Stomach smooth muscle (tissue), 2 donors: Measurements from ENCODE around the gene RBM33.

ENCODE experiments used
- H3K27ac ChIP-seq: one replicate; pipeline ENCODE4 v1.7.0; 2013; ENCODE audit warnings: mild to moderate bottlenecking, low read length, inconsistent platforms
- H3K27me3 ChIP-seq, 2 donors: one replicate each; pipeline ENCODE4 v1.7.0; 2013; ENCODE audit warnings: low read length in 2 of 2; ENCODE audit not compliant: insufficient read depth in 2 of 2, control insufficient read depth in 1 of 2
- H3K36me3 ChIP-seq, 2 donors: one replicate each; pipeline ENCODE4 v1.7.0; 2013; ENCODE audit warnings: low read length in 2 of 2; ENCODE audit not compliant: control insufficient read depth in 2 of 2, insufficient read depth in 2 of 2
- H3K4me1 ChIP-seq: one replicate; pipeline ENCODE4 v1.7.0; 2013; ENCODE audit warnings: low read length; ENCODE audit not compliant: control insufficient read depth, insufficient read depth
- H3K4me3 ChIP-seq, 2 donors: one replicate each; pipeline ENCODE4 v1.7.0; 2013; ENCODE audit warnings: low read length in 2 of 2
- H3K9ac ChIP-seq, 2 donors: one replicate each; pipeline ENCODE4 v1.7.0; 2013; ENCODE audit warnings: low read length in 2 of 2, mild to moderate bottlenecking in 1 of 2
- H3K9me3 ChIP-seq, 2 donors: one replicate each; pipeline ENCODE4 v1.7.0; 2013; ENCODE audit warnings: low read length in 2 of 2; ENCODE audit not compliant: control insufficient read depth in 2 of 2
- donor health status: healthy.
- donor health status: Pancreatic carcinoma.

The RBM33 gene

DNA sequence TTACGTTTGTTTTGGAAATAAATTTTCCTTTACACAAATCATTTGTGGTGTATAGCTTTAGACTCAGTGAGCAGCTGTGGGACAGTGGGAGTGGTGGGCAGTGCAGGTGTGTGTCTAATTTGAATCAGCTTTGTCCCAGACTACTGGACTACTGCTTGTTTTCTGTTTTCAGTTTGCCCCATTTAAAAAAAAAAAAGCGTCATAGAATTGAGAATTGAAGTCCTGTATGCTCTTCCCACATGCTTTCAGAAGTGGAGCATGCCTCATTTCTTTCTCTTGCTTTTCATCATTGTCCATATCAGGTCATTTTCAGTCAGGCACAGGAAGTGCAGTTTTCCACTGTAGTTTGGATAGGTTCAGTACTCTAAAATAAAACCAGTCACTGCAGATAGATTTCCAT, 101.7 kb downstream of the RBM33 start:
- Histone ChIP-seq H3K36me3 (peaks cover 24 to 39% of the 10 kb centered on the region in 2 donors), H3K27me3 (no peaks in the 10 kb centered on the region), H3K4me1 (no peaks in the 10 kb centered on the region), H3K9ac (no peak overlapping the region), H3K27ac (no peak overlapping the region), H3K4me3 (no peak overlapping the region), H3K9me3 (no peaks in the 10 kb centered on the region)

DNA sequence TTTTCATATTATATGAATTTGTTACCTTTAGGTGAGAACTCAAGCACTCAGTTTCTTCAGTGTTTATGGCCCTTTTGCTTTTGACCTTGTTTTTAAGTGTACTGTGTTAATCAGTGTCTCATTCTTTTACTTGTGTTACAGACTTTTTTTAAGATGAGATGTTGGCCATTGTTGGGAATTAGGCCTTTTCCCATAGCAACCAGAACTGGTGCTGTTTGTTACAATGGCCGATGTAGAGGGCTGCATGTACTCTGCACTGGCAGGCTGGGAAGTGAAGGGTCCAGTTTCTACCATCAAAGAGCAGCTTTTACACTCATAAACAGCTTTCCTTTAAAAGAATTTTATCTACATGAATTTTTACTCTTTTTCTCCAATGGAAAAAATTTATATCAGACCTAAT, 102.7 kb downstream of the RBM33 start:
- Histone ChIP-seq H3K4me1 (no peaks in the 10 kb centered on the region), H3K4me3 (no peak overlapping the region), H3K36me3 (peaks cover 17 to 30% of the 10 kb centered on the region in 2 donors), H3K9ac (no peak overlapping the region), H3K9me3 (no peaks in the 10 kb centered on the region), H3K27me3 (no peaks in the 10 kb centered on the region), H3K27ac (no peak overlapping the region)

DNA sequence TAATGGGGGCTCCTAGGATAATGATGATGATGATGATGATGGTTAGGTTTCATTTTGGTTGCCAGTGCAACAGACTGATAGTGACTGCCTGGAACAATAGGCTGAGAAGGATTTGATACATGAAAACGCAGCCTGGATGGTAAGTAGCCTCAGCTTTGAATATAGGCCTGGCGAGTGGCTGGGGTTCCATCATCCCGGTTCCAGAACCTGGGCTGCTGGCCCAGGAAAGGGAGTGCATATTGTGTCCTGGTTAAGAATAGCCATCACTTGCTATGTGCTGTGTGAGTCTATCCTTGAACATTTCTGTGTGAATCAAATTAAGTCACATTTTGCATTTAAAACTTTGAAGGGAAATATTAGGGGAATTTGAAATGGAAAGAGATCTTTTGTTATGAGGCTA, 105.1 kb downstream of the RBM33 start:
- H3K9me3 ChIP-seq = no peaks in the 10 kb centered on the region
- H3K27me3 ChIP-seq = no peaks in the 10 kb centered on the region
- peaks cover 7% of the 10 kb centered on the region for H3K4me1 ChIP-seq
- H3K4me3 ChIP-seq = no peak overlapping the region
- peaks cover 17 to 22% of the 10 kb centered on the region in 2 donors for H3K36me3 ChIP-seq
- no peak overlapping the region for H3K27ac ChIP-seq
- no peak overlapping the region for H3K9ac ChIP-seq

DNA sequence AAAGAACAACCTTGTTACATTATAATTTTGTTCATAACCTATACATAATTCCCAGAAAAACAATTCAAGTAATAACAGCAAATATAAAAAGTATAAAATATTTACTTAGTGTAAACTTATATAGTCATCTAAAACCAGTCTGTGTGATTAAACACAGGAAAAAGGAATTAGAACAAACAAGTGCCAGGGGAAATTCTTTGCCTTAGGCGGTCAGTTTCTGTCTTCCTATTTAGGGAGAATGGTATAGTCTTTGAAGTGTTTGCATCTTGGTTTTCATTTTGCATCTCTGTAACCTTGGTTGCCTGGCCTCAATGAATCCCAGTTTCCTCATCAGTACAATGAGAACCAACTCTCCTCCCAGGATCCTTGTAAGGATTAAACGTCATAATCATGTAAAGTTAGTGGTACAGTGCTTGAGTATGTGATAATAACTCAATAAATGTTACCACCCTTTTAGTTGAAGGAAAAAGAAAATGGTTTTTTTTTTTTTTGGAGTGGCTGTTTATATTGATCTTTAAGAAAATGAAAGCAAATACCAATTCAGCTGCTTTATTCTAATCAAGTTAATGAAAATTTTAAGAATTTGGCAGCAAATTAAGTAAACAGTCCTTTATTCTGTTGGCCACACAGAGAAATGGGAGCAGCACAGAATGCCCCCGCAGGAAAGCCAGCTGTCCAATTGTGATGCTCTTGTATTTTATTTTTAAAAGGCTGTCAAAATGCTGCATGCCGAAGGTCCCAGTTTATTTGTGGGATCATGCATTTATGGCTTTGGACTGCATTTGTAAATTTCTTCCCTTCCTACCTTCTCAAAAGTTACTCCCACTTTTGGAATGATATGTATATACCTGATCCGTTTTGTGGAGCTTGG, 106.0 kb downstream of the RBM33 start:
- H3K4me1 ChIP-seq = peaks cover 7% of the 10 kb centered on the region
- no peaks in the 10 kb centered on the region for H3K27me3 ChIP-seq
- H3K27ac ChIP-seq = no peak overlapping the region
- no peak overlapping the region for H3K4me3 ChIP-seq
- H3K9me3 ChIP-seq = no peaks in the 10 kb centered on the region
- H3K36me3 ChIP-seq = peaks cover 8 to 15% of the 10 kb centered on the region in 2 donors
- no peak overlapping the region for H3K9ac ChIP-seq

DNA sequence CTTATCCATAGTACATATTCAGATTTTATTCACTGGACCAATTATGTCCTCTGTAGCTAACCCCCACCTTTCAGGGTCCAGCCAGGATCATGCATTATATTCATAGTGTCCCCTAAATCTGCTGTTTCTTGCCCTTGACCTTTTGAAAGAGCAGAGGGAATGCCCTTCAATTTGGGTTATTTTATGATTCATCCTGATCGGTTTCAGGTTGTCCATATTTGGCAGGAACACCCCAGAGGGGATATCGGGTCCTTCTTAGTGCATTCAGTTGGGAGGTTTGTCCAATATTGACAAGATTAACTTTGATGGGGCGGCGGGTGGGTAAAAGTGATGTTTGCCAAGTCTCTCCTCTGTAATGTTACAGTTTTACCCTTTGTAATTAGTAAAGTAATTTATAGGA, 106.9 kb downstream of the RBM33 start:
- Histone ChIP-seq H3K27me3 (no peaks in the 10 kb centered on the region), H3K4me1 (peaks cover 7% of the 10 kb centered on the region), H3K9ac (no peak overlapping the region), H3K36me3 (peaks cover under 1 to 7% of the 10 kb centered on the region in 2 donors), H3K4me3 (no peak overlapping the region), H3K9me3 (no peaks in the 10 kb centered on the region), H3K27ac (no peak overlapping the region)

DNA sequence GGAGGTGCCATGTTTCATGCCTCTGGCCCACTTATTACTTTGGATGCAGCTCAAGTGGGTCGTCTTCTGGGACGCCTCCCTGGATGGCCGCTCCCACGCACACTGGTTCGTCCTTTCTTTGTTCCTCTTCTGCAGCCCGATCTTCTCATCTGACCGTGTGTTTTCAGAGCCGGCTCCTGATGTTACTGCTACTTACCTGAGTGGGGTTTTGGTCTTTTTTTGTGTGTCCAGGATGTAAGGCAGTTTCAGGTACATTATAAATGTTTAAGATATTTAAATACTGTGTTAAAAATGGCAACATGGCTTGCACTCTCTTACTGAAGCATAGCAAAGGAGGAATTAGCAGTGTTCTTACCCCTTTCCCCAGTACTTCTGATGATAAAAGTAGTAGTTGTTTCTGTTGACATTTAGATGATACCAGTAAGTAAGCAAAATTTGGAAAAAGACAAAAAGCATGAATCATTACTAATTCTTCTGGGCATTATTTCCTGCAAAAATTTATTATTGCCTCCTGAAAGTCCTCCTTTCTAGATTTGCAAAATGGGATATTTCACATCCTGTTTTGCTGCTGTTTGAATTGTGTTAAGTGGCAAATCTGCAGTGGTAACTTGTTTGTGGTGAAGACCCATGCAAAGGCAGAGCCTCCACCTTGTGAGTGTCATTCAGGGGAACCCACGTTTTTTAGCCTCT, 108.4 kb downstream of the RBM33 start:
- H3K27ac ChIP-seq = no peak overlapping the region
- no peaks in the 10 kb centered on the region for H3K9me3 ChIP-seq
- H3K4me3 ChIP-seq = no peak overlapping the region
- H3K36me3 ChIP-seq = peaks cover 0 to 8% of the 10 kb centered on the region in 2 donors
- H3K27me3 ChIP-seq = no peaks in the 10 kb centered on the region
- H3K9ac ChIP-seq = no peak overlapping the region
- peaks cover 7% of the 10 kb centered on the region for H3K4me1 ChIP-seq

DNA sequence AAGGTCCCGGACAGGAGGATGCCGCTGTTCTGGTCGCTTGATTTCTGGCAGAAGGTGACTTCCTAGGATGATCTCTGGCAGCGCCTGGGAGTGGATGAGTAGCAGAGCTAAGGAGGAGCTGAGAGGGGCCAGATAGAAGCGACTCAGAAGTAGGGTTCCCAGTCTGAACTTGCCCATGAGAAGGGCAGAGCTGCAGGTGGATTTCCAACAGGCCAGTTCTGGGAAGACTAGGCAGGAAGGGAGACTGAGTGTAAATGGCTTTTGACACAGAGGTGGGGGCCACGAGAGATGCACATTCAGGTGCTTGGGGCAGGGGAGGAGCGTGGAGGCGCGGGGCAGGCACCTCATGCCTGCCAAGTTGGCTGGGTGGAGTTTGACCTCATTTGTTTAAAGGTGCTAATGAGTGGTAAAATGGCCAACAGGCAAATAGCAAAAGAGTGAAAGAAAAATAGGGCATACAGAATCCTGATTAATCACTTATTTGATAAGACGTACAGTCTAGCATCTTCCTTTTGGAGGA, 109.0 kb downstream of the RBM33 start:
- Histone ChIP-seq H3K27ac (no peak overlapping the region), H3K9ac (no peak overlapping the region), H3K4me3 (no peak overlapping the region), H3K4me1 (peaks cover 7% of the 10 kb centered on the region), H3K36me3 (peaks cover 0 to 6% of the 10 kb centered on the region in 2 donors), H3K27me3 (no peaks in the 10 kb centered on the region), H3K9me3 (no peaks in the 10 kb centered on the region)

DNA sequence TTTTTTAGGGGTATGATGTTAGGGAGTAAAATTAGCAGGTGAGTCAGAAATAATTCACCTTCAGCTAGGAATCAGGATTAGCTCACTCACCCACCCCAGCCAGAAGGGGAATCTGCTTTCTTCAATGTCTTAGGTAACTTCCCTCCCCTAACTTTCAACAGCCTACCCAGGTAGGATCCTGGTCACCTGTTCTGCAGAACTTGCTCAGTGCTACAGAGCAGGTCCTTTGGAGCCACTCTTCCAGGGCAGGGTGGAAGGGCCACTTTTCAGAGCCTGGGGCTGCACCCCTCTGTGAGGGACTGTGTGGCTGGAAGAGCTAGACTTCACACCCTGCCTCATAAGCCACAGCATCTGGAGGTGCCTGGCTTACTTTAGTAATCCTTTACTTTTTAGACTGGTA, 109.7 kb downstream of the RBM33 start:
- Histone ChIP-seq H3K4me1 (peaks cover 7% of the 10 kb centered on the region), H3K4me3 (no peak overlapping the region), H3K9ac (no peak overlapping the region), H3K36me3 (peaks cover 0 to 3% of the 10 kb centered on the region in 2 donors), H3K27me3 (no peaks in the 10 kb centered on the region), H3K27ac (no peak overlapping the region), H3K9me3 (no peaks in the 10 kb centered on the region)

DNA sequence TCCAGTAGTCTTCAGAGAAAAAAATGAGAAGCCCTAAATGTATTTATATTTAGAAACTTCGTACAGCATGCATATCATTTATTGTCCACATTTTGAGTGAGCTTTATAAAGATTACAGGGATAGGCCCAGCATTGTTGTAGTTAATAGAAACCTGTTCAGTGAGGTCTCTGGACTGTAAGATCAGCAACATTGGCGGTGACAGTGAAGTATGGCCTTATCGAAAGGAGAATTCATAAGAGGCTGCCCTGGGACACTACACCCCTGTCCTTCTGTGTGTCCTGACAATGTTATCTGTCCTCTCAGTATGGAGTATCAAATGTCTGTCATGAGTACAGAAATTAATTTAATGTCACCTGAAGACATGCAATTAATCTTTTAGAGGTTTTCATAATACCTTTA, 110.6 kb downstream of the RBM33 start:
- no peaks in the 10 kb centered on the region for H3K27me3 ChIP-seq
- no peak overlapping the region for H3K27ac ChIP-seq
- H3K4me3 ChIP-seq = no peak overlapping the region
- H3K9ac ChIP-seq = no peak overlapping the region
- peaks cover 7% of the 10 kb centered on the region for H3K4me1 ChIP-seq
- no peaks in the 10 kb centered on the region for H3K9me3 ChIP-seq
- peaks cover 3 to 6% of the 10 kb centered on the region in 2 donors for H3K36me3 ChIP-seq

DNA sequence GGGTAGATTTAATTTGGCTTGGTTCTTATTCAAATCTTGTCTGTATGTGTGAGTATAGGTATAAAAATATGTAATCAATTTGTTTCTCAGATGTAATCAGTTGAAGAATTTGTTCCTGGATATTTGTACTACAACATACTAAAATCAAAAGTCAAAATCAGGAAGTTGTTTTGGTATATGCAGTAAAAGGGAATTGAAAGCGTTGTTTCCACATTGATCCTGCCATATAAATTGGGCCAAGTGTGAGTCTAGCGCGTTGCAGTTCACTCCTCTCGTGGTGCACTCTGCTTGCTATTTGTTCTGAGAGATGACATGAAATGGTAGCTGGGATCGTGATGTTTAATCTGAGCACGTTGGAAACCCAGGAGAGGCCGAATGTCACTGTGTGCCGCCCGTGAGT, 111.9 kb downstream of the RBM33 start:
- Histone ChIP-seq H3K36me3 (peaks cover 6 to 8% of the 10 kb centered on the region in 2 donors), H3K27me3 (no peaks in the 10 kb centered on the region), H3K9ac (no peak overlapping the region), H3K4me1 (peaks cover 7% of the 10 kb centered on the region), H3K4me3 (no peak overlapping the region), H3K27ac (no peak overlapping the region), H3K9me3 (no peaks in the 10 kb centered on the region)
